ENCODE measurements around the gene WDR75. TPM values are rescaled to one million over a fixed set of nuclear protein-coding genes. Genes with fewer than 3 reads are reported as not detected.

Gene WDR75
- polyA plus RNA-seq, 1 donor (not counting 4 experiments of a cell fraction or from before 2014, with no cell fraction given), result 60.4 TPM

GRCh38 chr2:189499137-189499536 is 57.9 kb downstream of the WDR75 start:
- dilution Hi-C loops (cut with MboI; ENCODE audit: extremely low pct_ligation_motif_present, low sequenced_read_pairs), result no loop called here
- Histone ChIP-seq H3K27ac (ENCODE audit: control insufficient read depth, insufficient read depth, low read length) (no peak overlapping the region), H3K27me3 (ENCODE audit: control insufficient read depth, extremely low read depth, insufficient read depth, low read length) (no peaks in the 10 kb centered on the region), H3K36me3 (ENCODE audit: control insufficient read depth in 2 of 2, extremely low read depth in 1 of 2, insufficient read depth in 2 of 2, low read length in 2 of 2) (no peaks in the 10 kb centered on the region), H3K4me3 (ENCODE audit: control insufficient read depth in 2 of 3, extremely low read depth in 1 of 3, insufficient read depth in 2 of 3, low read depth in 1 of 3, low read length in 3 of 3) (no peak overlapping the region), H3K9me3 (ENCODE audit: control insufficient read depth, low read depth, low read length) (no peaks in the 10 kb centered on the region), H3K9me1 (ENCODE audit: control insufficient read depth, extremely low read depth, insufficient read depth, low read length) (no peaks in the 10 kb centered on the region), H3K4me1 (ENCODE audit: control insufficient read depth, extremely low read depth, insufficient read depth, low read length) (no peaks in the 10 kb centered on the region), H3K79me2 (ENCODE audit: control insufficient read depth, insufficient read depth, low read length) (no peaks in the 10 kb centered on the region), H4K20me1 (ENCODE audit: control insufficient read depth, extremely low read depth, insufficient read depth, low read length) (no peaks in the 10 kb centered on the region), H3K4me2 (ENCODE audit: control insufficient read depth, extremely low read depth, insufficient read depth, low read depth, low read length) (no peak overlapping the region), H2AFZ (ENCODE audit: control insufficient read depth, low read length) (no peak overlapping the region), H3K9ac (ENCODE audit: control insufficient read depth, extremely low read depth, insufficient read depth, low read length) (no peak overlapping the region)
- no peak for DNase-seq (ENCODE audit: low read depth, low spot score)
- no peak for TF ChIP-seq EZH2 (IDR thresholded peaks at IDR 0.05; ENCODE audit: low read length)
- no peak for TF ChIP-seq CTCF (optimal IDR thresholded peaks at IDR 0.05 in 1 of 3, IDR thresholded peaks at IDR 0.05 in 1 of 3, conservative IDR thresholded peaks at IDR 0.05 in 1 of 3; ENCODE audit: extremely low read depth in 1 of 3, insufficient read depth in 2 of 3, low read length in 3 of 3)
- no peak for FAIRE-seq

- Histone ChIP-seq H4K20me1 (ENCODE audit: control insufficient read depth, extremely low read depth, insufficient read depth, low read length) (no peaks in the 10 kb centered on the region), H3K79me2 (ENCODE audit: control insufficient read depth, insufficient read depth, low read length) (no peaks in the 10 kb centered on the region), H3K9me1 (ENCODE audit: control insufficient read depth, extremely low read depth, insufficient read depth, low read length) (no peaks in the 10 kb centered on the region), H3K27ac (ENCODE audit: control insufficient read depth, insufficient read depth, low read length) (no peak overlapping the region), H3K4me1 (ENCODE audit: control insufficient read depth, extremely low read depth, insufficient read depth, low read length) (no peaks in the 10 kb centered on the region), H2AFZ (ENCODE audit: control insufficient read depth, low read length) (no peak overlapping the region), H3K9ac (ENCODE audit: control insufficient read depth, extremely low read depth, insufficient read depth, low read length) (no peak overlapping the region), H3K4me3 (ENCODE audit: control insufficient read depth in 2 of 3, extremely low read depth in 1 of 3, insufficient read depth in 2 of 3, low read depth in 1 of 3, low read length in 3 of 3) (no peak overlapping the region), H3K4me2 (ENCODE audit: control insufficient read depth, extremely low read depth, insufficient read depth, low read depth, low read length) (no peak overlapping the region), H3K27me3 (ENCODE audit: control insufficient read depth, extremely low read depth, insufficient read depth, low read length) (no peaks in the 10 kb centered on the region), H3K9me3 (ENCODE audit: control insufficient read depth, low read depth, low read length) (no peaks in the 10 kb centered on the region), H3K36me3 (ENCODE audit: control insufficient read depth in 2 of 2, extremely low read depth in 1 of 2, insufficient read depth in 2 of 2, low read length in 2 of 2) (no peaks in the 10 kb centered on the region)
- TF ChIP-seq EZH2 (IDR thresholded peaks at IDR 0.05; ENCODE audit: low read length) (no peak), CTCF (optimal IDR thresholded peaks at IDR 0.05 in 1 of 3, IDR thresholded peaks at IDR 0.05 in 1 of 3, conservative IDR thresholded peaks at IDR 0.05 in 1 of 3; ENCODE audit: extremely low read depth in 1 of 3, insufficient read depth in 2 of 3, low read length in 3 of 3) (no peak)
- dilution Hi-C loops (cut with MboI; ENCODE audit: extremely low pct_ligation_motif_present, low sequenced_read_pairs), result no loop called here
- FAIRE-seq, result no peak
- DNase-seq (ENCODE audit: low read depth, low spot score), result no peak
Observed at GRCh38 chr2:189500456-189501160, 59.3 kb downstream of the WDR75 start.
